CD4-positive, alpha-beta T cell (primary cell): ENCODE measurements around the gene NDNF. TPM values are rescaled to one million over a fixed set of nuclear protein-coding genes. Genes with fewer than 3 reads are reported as not detected.

Experiments used
- ATAC-seq: fragments of 200-7000 bp; cut with Tn5 transposase; one replicate; pipeline ENCODE4 v1.10.0; 2022; ENCODE audit warnings: mild to moderate bottlenecking; ENCODE audit not compliant: poor library complexity
- CTCF ChIA-PET: fragments of 350-600 bp; sonication (Branson Sonifier 250); formaldehyde crosslinking; loops from one replicate; lab custom pipeline; 2021; ENCODE audit warnings: antibody characterized with exemption, inconsistent platforms; lab: Charles Lee
- POLR2A ChIA-PET: fragments of 350-600 bp; sonication (Branson Sonifier 250); formaldehyde crosslinking; loops from one replicate; lab custom pipeline; 2021; ENCODE audit warnings: antibody characterized with exemption, inconsistent platforms; lab: Charles Lee
- DNase-seq, 14 experiments: peaks; one replicate each; pipeline ENCODE4 v3.0.0-alpha.2; 2013 to 2020; ENCODE audit warnings: mixed read lengths in 2 of 14
- H3K27ac ChIP-seq, 2 donors: one replicate each; pipeline versions ENCODE4 v1.5.1 to v1.7.0; 2013; ENCODE audit warnings: low read length in 2 of 2, low read depth in 1 of 2, mild to moderate bottlenecking in 1 of 2
- H3K27me3 ChIP-seq, 2 experiments: 1 replicate in 1 of 2; 2 replicates in 1 of 2; pipeline versions ENCODE4 v1.6.1 to v1.7.0; 2013; ENCODE audit warnings: low read length in 2 of 2, control low read depth in 1 of 2, mild to moderate bottlenecking in 1 of 2, moderate library complexity in 1 of 2; ENCODE audit not compliant: insufficient read depth in 2 of 2, control insufficient read depth in 1 of 2
- H3K36me3 ChIP-seq: one replicate; pipeline ENCODE4 v1.6.1; 2013; ENCODE audit warnings: low read length, control low read depth; ENCODE audit not compliant: insufficient read depth
- H3K4me1 ChIP-seq: one replicate; pipeline ENCODE4 v1.6.1; 2013; ENCODE audit warnings: low read length, control low read depth; ENCODE audit not compliant: insufficient read depth
- H3K4me3 ChIP-seq: one replicate; pipeline ENCODE4 v1.5.1; 2013; ENCODE audit warnings: mild to moderate bottlenecking, low read length, moderate library complexity
- H3K9me3 ChIP-seq, 2 experiments: 1 replicate in 1 of 2; 2 replicates in 1 of 2; pipeline versions ENCODE4 v1.6.1 to v1.7.0; 2013; ENCODE audit warnings: low read length in 2 of 2, mild to moderate bottlenecking in 2 of 2, control low read depth in 1 of 2, moderate library complexity in 1 of 2; ENCODE audit not compliant: control insufficient read depth in 1 of 2, insufficient read depth in 1 of 2
- H3K27ac Mint-ChIP-seq: one replicate; pipeline ENCODE4 v1.8.0; 2020; ENCODE audit warnings: mixed read lengths
- H3K27me3 Mint-ChIP-seq: one replicate; pipeline ENCODE4 v1.8.0; 2021; ENCODE audit warnings: mixed read lengths
- H3K36me3 Mint-ChIP-seq: one replicate; pipeline ENCODE4 v1.8.0; 2021; ENCODE audit warnings: low read depth, mixed read lengths
- H3K4me1 Mint-ChIP-seq: one replicate; pipeline ENCODE4 v1.8.0; 2021; ENCODE audit warnings: low read depth, mixed read lengths
- H3K4me3 Mint-ChIP-seq: one replicate; pipeline ENCODE4 v1.8.0; 2020; ENCODE audit warnings: mild to moderate bottlenecking, mixed read lengths
- H3K9me3 Mint-ChIP-seq: one replicate; pipeline ENCODE4 v1.8.0; 2020; ENCODE audit warnings: mixed read lengths
- CTCF ChIP-seq: fragments of 200-600 bp; IDR thresholded peaks from one replicate; pipeline ENCODE4 v1.8.0; 2022; ENCODE audit warnings: antibody characterized with exemption, mild to moderate bottlenecking
- intact Hi-C, 2 experiments: fragments of 100-400 bp; cut with DNase I in 1 of 2; cut with micrococcal nuclease in 1 of 2; formaldehyde crosslinking; loops; one replicate each; pipeline versions ENCODE4 v1.15.1 to v1.9.0; 2023 to 2025; cut with DNase I, micrococcal nuclease
- total RNA-seq, 174 experiments: library from RNA in 2 of 174; stranded (reverse) in 2 of 174; gene quantifications; one replicate each; pipeline ENCODE4 v1.2.3 and lab custom pipeline; 2021 to 2026

NDNF gene
- total RNA-seq, 2 experiments from 2014 or later = 0.25 TPM; not detected in 1

- Histone ChIP-seq H3K9me3 (no peaks in the 10 kb centered on the region), H3K36me3 (no peaks in the 10 kb centered on the region), H3K27ac (no peak overlapping the region), H3K27me3 (no peaks in the 10 kb centered on the region), H3K4me3 (no peak overlapping the region), H3K4me1 (no peaks in the 10 kb centered on the region)
- DNase-seq (no peak), ATAC-seq (no peak)
- POLR2A ChIA-PET = no interaction called here
- Mint-ChIP-seq H3K36me3 (no peaks in the 10 kb centered on the region), H3K4me3 (no peak overlapping the region), H3K27ac (no peak overlapping the region), H3K9me3 (no peaks in the 10 kb centered on the region), H3K27me3 (peaks cover 13% of the 10 kb centered on the region), H3K4me1 (no peaks in the 10 kb centered on the region)
- TF ChIP-seq CTCF = no peak
- intact Hi-C loops = no loop called here
- CTCF ChIA-PET = no interaction called here
Measured at GRCh38 chr4:121026034-121026433, 46.3 kb downstream of the NDNF start.

- H3K4me3 ChIP-seq = no peak overlapping the region
- Mint-ChIP-seq H3K27ac (no peak overlapping the region), H3K9me3 (no peaks in the 10 kb centered on the region), H3K4me1 (no peaks in the 10 kb centered on the region), H3K4me3 (no peak overlapping the region), H3K36me3 (no peaks in the 10 kb centered on the region), H3K27me3 (peaks cover 16% of the 10 kb centered on the region)
- ChIA-PET CTCF (no interaction called here), POLR2A (no interaction called here)
- no peaks in the 10 kb centered on the region for H3K27me3 ChIP-seq
- no peaks in the 10 kb centered on the region for H3K9me3 ChIP-seq
- DNase-seq (no peak), ATAC-seq (no peak)
- H3K27ac ChIP-seq = no peak overlapping the region
- no peak for TF ChIP-seq CTCF
- H3K4me1 ChIP-seq = no peaks in the 10 kb centered on the region
- intact Hi-C loops = no loop called here
- H3K36me3 ChIP-seq = no peaks in the 10 kb centered on the region
Measured at GRCh38 chr4:121025540-121025939, 46.8 kb downstream of the NDNF start.

- H3K36me3 ChIP-seq = no peaks in the 10 kb centered on the region
- H3K36me3 Mint-ChIP-seq = no peaks in the 10 kb centered on the region
- peaks cover 21% of the 10 kb centered on the region for H3K27me3 Mint-ChIP-seq
Measured at GRCh38 chr4:121018543-121018942, 53.8 kb downstream of the NDNF start.

More at GRCh38 chr4:121018543-121018942, 53.8 kb downstream of the NDNF start:
- CTCF ChIA-PET = no interaction called here
- Histone ChIP-seq H3K9me3 (no peaks in the 10 kb centered on the region), H3K4me1 (no peaks in the 10 kb centered on the region), H3K27ac (no peak overlapping the region), H3K27me3 (no peaks in the 10 kb centered on the region), H3K4me3 (no peak overlapping the region)
- Mint-ChIP-seq H3K27ac (no peak overlapping the region), H3K4me3 (no peak overlapping the region), H3K4me1 (peaks cover 16% of the 10 kb centered on the region), H3K9me3 (no peaks in the 10 kb centered on the region)
- DNase-seq (no peak), ATAC-seq (no peak)
- intact Hi-C loops = no loop called here
- POLR2A ChIA-PET = no interaction called here
- no peak for TF ChIP-seq CTCF
